ACC112 (cell line): ENCODE data around the gene MMP13.

Experiments
- H2AFZ ChIP-seq: fragments of 200-600 bp; sonication (generic); one replicate; pipeline ENCODE4 v1.6.0; 2017; ENCODE audit warnings: antibody characterized with exemption, low read length; ENCODE audit not compliant: unreplicated experiment
- H3K27ac ChIP-seq: fragments of 200-600 bp; sonication (generic); 2 replicates; pipeline ENCODE4 v1.5.1; 2014; ENCODE audit warnings: low read depth, mild to moderate bottlenecking, antibody characterized with exemption, low read length, moderate library complexity
- H3K27me3 ChIP-seq: fragments of 200-600 bp; sonication (generic); 2 replicates; pipeline ENCODE4 v1.6.1; 2014; ENCODE audit warnings: mild to moderate bottlenecking, antibody characterized with exemption, low read length, moderate library complexity, mixed read lengths; ENCODE audit not compliant: insufficient read depth
- H3K36me3 ChIP-seq: fragments of 200-600 bp; sonication (generic); 2 replicates; pipeline ENCODE4 v1.6.1; 2016; ENCODE audit warnings: mild to moderate bottlenecking, antibody characterized with exemption, low read length, moderate library complexity, mixed read lengths; ENCODE audit not compliant: insufficient read depth
- H3K4me1 ChIP-seq: fragments of 200-600 bp; sonication (generic); one replicate; pipeline ENCODE4 v1.6.1; 2016; ENCODE audit warnings: low read length, mixed read lengths; ENCODE audit not compliant: insufficient read depth, unreplicated experiment, control insufficient read depth
- H3K4me3 ChIP-seq: fragments of 200-600 bp; sonication (generic); 2 replicates; pipeline ENCODE4 v1.5.1; 2014; ENCODE audit warnings: mild to moderate bottlenecking, low read depth, low read length
- H3K79me2 ChIP-seq: fragments of 200-600 bp; sonication (generic); one replicate; pipeline ENCODE4 v1.6.0; 2016; ENCODE audit warnings: low read length; ENCODE audit not compliant: control insufficient read depth, unreplicated experiment, insufficient read depth

MMP13 gene

DNA sequence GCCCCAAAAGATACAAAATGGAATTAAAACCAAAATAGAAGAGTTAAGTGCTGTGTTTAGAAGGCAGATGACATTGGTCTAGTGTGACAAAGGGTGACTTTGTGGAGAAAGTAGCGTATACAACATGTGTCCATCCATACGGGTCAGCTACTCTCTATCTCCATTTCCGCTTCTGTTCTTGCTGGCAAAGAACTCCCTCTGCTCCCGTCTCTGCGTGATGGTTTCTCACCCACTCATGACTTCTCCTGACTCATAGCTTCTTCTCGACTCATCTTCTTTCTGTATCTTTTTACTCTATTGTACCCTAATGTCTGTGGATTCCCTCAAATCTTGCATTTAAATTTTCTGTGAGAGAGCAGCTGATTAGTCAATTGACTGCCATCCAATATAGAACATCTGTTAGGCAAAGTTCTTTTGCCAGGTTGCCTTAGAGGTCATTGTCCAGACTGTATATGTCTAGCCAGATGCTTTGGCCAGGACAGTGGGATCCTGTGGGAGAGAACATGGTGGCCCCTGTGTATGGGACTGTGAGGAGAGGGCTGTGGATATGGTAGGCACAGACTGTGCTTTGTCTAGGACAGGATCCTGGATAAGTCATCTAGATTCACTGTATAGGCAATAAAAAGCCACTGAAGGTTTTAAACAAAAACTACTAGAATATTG lies 28.4 kb downstream of the MMP13 start:
- Histone ChIP-seq H3K4me3 (no peak overlapping the region), H3K36me3 (no peaks in the 10 kb centered on the region), H3K4me1 (no peaks in the 10 kb centered on the region), H3K27ac (no peak overlapping the region), H3K79me2 (no peaks in the 10 kb centered on the region), H2AFZ (no peak overlapping the region), H3K27me3 (peaks cover 55% of the 10 kb centered on the region)

DNA sequence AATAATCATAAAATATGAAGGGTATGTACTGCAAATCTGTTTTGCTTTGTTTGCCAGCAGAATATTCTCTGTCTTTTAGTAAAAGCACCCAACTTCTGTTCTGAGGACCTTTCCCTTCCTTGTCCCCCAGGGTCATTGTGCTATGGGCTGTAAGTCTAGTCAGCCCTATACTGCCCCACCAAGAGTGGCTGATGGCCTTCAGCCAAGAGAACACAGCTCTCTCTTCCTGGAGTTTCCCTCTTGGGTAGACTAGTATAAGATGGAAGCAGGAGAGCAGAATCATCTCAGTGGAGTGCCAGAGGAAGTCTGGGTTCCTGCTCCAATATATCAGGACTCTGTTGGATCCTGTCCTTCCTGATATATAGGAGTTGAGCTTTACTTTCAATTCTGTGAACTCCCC lies 29.0 kb downstream of the MMP13 start:
- Histone ChIP-seq H3K4me3 (no peak overlapping the region), H3K27me3 (peaks cover 49% of the 10 kb centered on the region), H3K79me2 (no peaks in the 10 kb centered on the region), H3K4me1 (no peaks in the 10 kb centered on the region), H3K27ac (no peak overlapping the region), H2AFZ (no peak overlapping the region), H3K36me3 (no peaks in the 10 kb centered on the region)

DNA sequence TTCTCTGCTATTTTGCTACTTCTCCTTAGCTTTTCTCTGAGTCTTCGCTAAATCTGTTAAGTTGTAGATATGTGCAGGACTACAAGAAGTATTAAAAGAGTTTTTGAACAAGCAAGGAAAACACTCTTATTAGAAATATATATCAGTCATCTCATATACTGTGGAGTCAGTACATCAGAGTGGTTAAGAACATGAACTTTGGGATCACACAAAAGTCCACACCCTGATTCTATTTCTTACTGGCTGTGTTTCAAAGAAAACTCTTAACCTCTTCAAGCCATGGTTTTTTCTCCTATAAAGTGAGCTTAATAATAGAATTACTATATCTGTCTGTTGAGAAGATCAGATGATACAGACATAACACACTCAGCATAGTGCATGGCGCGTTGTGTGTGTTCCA lies 29.5 kb downstream of the MMP13 start:
- no peaks in the 10 kb centered on the region for H3K79me2 ChIP-seq
- no peaks in the 10 kb centered on the region for H3K4me1 ChIP-seq
- no peaks in the 10 kb centered on the region for H3K36me3 ChIP-seq
- H3K27ac ChIP-seq, result no peak overlapping the region
- H2AFZ ChIP-seq, result no peak overlapping the region
- peaks cover 44% of the 10 kb centered on the region for H3K27me3 ChIP-seq
- no peak overlapping the region for H3K4me3 ChIP-seq

DNA sequence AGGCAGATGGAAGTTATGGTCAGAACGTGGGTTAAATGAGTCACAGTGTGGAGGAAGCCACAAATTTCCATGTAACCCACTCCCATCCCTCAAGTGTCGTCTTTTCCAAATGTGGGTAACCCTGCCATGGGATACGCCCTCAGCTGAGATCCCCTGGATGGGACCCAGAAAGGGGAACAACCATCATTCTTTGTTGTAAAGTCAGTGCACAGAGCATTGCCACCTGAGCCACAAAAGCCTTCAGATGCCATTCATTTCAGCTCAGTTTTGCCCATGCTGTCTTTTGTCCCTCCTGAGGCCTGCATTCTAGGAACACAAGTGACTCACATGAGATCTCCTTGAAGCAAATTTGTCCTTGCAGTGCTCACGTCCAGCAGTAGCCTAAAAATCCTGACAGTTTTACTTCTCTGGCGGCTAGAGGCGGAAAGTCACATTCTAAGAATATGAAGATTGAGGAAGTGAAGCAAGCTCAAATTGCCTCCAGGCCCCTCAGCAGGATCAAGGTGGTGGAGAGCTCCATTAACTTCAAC lies 30.6 kb downstream of the MMP13 start:
- H3K4me3 ChIP-seq, result no peak overlapping the region
- no peak overlapping the region for H2AFZ ChIP-seq
- H3K27ac ChIP-seq, result no peak overlapping the region
- H3K79me2 ChIP-seq, result no peaks in the 10 kb centered on the region
- H3K4me1 ChIP-seq, result no peaks in the 10 kb centered on the region
- H3K36me3 ChIP-seq, result no peaks in the 10 kb centered on the region
- H3K27me3 ChIP-seq, result peaks cover 33% of the 10 kb centered on the region

DNA sequence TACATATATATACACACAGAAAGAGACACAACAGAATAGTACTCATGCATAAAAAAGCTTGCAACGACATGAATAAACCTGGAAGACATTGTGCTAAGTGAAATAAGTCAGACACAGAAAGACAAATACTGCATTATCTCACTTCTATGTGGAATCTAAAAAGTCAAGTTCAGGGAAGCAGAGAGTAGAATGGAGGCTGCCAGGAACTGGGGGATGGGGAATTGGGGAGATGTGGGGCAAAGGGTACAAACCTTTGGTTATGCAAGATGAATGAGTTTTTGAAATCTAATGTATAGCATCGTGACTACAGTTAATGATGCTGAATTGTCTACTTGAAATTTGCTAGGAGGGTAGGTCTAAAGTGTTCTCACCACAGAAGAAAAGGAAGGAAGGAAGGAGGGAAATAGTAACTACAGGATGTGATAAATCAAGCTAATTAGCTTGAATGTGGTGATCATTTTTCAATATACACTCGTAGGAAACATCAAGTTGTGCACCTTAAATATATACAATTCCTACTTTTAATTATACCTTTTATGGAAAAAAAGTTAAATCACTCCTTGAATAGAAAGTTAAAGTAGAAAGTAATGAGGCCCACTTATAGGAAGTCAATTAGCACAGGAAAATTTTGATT lies 33.8 kb downstream of the MMP13 start:
- H3K4me1 ChIP-seq, result no peaks in the 10 kb centered on the region
- H3K79me2 ChIP-seq, result no peaks in the 10 kb centered on the region
- H3K27me3 ChIP-seq, result peaks cover 8% of the 10 kb centered on the region; the same call in 1 of the 2 replicates
- no peak overlapping the region for H3K4me3 ChIP-seq
- no peaks in the 10 kb centered on the region for H3K36me3 ChIP-seq
- H2AFZ ChIP-seq, result no peak overlapping the region
- H3K27ac ChIP-seq, result no peak overlapping the region

DNA sequence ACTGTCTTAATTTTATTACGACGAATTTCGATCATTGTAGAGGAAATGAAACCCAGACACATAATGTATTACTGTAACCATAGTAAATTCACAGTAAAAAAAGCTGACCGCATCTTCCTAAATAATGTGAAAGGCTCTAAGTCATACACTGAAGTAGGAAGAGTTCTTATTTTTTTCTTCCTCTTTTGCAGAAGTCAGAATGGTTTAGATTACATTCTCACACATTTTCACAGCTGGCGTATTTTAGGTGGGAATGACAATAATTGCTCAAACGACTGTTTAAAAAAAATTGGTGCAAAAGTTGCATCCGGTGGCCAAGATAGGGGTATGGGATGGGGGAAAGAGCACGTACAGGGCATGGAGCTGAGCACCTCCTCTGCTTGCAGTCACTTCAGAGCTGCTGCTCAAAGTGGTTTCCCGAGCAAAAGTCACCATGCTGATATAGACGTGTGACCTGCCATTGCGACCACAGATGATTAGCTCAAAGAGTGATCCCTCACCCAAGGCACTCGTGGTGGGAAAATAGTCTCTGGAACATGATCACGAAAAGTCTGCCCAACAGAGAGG lies 35.3 kb downstream of the MMP13 start:
- Histone ChIP-seq H3K4me3 (no peak overlapping the region), H2AFZ (no peak overlapping the region), H3K4me1 (no peaks in the 10 kb centered on the region), H3K36me3 (no peaks in the 10 kb centered on the region), H3K27ac (no peak overlapping the region), H3K27me3 (no peaks in the 10 kb centered on the region), H3K79me2 (no peaks in the 10 kb centered on the region)

DNA sequence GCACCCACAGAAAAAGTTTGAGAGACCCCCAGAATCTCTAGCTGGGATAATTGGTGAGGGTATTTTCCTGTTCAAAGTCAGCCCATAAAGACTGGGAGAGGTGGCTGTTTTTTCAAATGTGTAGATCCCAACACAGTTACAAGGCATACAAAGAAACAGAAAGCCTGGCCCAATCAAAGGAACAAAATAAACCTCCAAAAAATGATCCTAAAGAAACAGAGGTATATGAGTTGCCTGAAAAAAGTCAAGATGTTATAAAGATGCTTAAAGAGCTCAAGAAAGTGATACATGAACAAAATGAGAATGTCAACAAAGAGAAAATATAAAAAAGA lies 40.5 kb downstream of the MMP13 start:
- no peak overlapping the region for H2AFZ ChIP-seq
- no peaks in the 10 kb centered on the region for H3K79me2 ChIP-seq
- no peaks in the 10 kb centered on the region for H3K27me3 ChIP-seq
- H3K27ac ChIP-seq, result no peak overlapping the region
- no peaks in the 10 kb centered on the region for H3K36me3 ChIP-seq
- no peaks in the 10 kb centered on the region for H3K4me1 ChIP-seq
- H3K4me3 ChIP-seq, result no peak overlapping the region

DNA sequence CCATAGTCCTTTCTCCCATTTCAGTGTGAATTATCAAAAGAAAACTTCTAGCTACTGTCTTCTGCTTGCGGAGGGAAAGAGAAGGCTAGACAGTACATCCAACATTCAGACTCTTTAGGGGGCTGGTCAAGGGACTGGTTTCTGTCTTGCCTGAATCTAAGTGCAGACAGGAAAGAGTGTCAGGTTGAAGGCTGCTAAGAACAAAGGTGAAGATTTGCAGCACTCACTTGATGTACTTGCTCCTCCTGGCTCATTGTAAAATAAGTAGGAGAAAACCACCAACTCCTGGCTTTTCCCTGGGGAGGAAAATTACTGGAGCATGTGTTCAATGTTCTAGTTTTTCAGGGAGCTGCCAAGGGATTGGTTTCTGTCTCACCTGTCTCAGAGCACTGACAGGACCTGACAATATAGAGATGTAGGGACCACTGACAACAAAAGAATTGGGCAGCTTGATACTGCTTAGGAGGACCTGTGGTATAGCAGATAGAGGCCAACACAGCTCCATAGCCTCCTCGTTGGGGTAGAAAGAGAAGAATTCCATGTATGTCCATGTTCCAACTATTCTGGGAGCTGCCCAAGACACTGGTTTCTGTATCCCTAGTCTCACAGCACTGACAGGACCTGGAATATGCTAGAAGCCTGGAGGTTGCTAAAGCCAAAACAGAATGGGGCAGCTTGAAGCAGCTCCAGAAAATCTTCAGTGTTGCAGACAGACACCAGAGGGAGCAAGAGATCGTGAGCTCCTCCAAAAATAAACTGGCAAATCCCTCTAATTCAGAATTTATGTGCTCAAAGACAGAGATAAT lies 41.1 kb downstream of the MMP13 start:
- Histone ChIP-seq H2AFZ (no peak overlapping the region), H3K4me1 (no peaks in the 10 kb centered on the region), H3K36me3 (no peaks in the 10 kb centered on the region), H3K79me2 (no peaks in the 10 kb centered on the region), H3K27me3 (no peaks in the 10 kb centered on the region), H3K4me3 (no peak overlapping the region), H3K27ac (no peak overlapping the region)

DNA sequence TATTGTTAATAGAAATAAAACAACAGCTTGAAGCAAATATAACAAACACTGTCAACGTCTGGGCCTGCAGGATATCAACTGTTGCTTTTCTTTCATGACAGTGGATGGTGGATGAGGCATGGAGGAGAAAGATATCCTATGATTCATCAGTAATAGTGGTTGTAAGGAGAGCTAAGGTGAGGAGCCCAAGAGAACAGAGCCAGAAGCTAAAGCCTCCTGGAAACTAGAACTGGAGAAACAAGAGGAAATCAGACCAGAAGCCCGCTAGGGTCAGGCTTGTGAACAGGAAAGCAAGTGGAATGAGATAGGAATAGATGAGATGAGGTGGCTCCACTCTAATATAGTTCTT lies 43.1 kb downstream of the MMP13 start:
- Histone ChIP-seq H3K27ac (no peak overlapping the region), H3K79me2 (no peaks in the 10 kb centered on the region), H3K36me3 (no peaks in the 10 kb centered on the region), H2AFZ (no peak overlapping the region), H3K27me3 (no peaks in the 10 kb centered on the region), H3K4me3 (no peak overlapping the region), H3K4me1 (no peaks in the 10 kb centered on the region)

DNA sequence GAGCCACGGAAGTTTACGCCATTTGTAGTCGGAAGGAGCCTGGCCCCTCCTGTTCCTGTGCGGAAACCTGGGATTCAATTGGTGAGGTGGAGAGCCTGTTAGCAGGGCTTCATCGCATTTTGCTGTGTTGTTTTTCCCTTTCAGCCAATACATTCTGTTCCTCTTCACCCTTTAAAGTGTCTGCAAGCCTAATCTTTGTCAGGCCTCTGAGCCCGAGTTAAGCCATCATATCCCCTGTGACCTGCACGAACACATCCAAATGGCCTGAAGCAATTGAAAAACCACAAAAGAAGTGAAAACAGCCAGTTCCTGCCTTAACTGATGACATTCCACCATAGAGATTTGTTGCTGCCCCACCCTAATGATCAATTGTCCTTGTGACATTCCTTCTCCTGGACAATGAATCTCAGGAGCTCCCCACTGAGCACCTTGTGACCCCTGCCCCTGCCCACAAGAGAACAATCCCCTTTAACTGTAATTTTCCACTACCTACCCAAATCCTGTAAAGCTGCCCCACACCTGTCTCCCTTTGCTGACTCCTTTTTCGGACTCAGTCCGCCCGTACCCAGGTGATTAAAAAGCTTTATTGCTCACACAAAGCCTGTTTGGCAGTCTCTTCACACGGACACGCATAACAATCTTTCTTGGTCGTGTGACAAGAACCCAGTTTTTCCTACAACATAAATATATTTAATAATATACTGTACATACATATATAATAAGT lies 43.6 kb downstream of the MMP13 start:
- no peaks in the 10 kb centered on the region for H3K79me2 ChIP-seq
- no peak overlapping the region for H3K4me3 ChIP-seq
- no peaks in the 10 kb centered on the region for H3K27me3 ChIP-seq
- H3K36me3 ChIP-seq, result no peaks in the 10 kb centered on the region
- no peaks in the 10 kb centered on the region for H3K4me1 ChIP-seq
- H3K27ac ChIP-seq, result no peak overlapping the region
- no peak overlapping the region for H2AFZ ChIP-seq
